PFSK-1 (cell line): Measurements from ENCODE around the gene C1QTNF12.

Experiments
- FOXP2 ChIP-seq: optimal IDR thresholded peaks from 2 replicates; pipeline ENCODE3; 2011; ENCODE audit warnings: borderline replicate concordance, control low read depth, inconsistent platforms; ENCODE audit not compliant: insufficient read depth; ENCODE audit errors: extremely low read length, extremely low read depth
- POLR2AphosphoS5 ChIP-seq: IDR thresholded peaks from 2 replicates; pipeline ENCODE4 v1.6.1; 2012; ENCODE audit warnings: low read depth, mild to moderate bottlenecking, control low read depth, low read length, moderate library complexity
- REST ChIP-seq, 2 experiments: IDR thresholded peaks; 2 replicates each; pipeline versions ENCODE4 v1.6.1 to v1.8.0; 2011 to 2012; ENCODE audit warnings: low read depth in 2 of 2, low read length in 2 of 2, control low read depth in 1 of 2, inconsistent platforms in 1 of 2, mild to moderate bottlenecking in 1 of 2, moderate library complexity in 1 of 2; ENCODE audit not compliant: insufficient read depth in 1 of 2
- SIN3A ChIP-seq: IDR thresholded peaks from 2 replicates; pipeline ENCODE4 v1.6.1; 2012; ENCODE audit warnings: mild to moderate bottlenecking, low read length, moderate library complexity, borderline replicate concordance; ENCODE audit not compliant: insufficient read depth
- TAF1 ChIP-seq: IDR thresholded peaks from 2 replicates; pipeline ENCODE4 v1.6.1; 2012; ENCODE audit warnings: low read length, control low read depth, borderline replicate concordance; ENCODE audit not compliant: insufficient read depth

GRCh38 chr1:1205769-1206375 lies 40.6 kb downstream of the C1QTNF12 start:
- TF ChIP-seq POLR2AphosphoS5 (no peak), REST (IDR thresholded peaks at IDR 0.05; ENCODE audit: insufficient read depth in 1 of 2, low read depth in 2 of 2, low read length in 2 of 2) (no peak), TAF1 (no peak), SIN3A (no peak), FOXP2 (no peak)
